OCI-LY3 (cell line): Measurements from ENCODE around the gene RSAD1.

ENCODE experiments used
- CTCF ChIP-seq: fragments of 200-600, 300-600 bp; sonication (generic); IDR thresholded peaks from 2 replicates; pipeline ENCODE4 v1.5.1; 2014; ENCODE audit warnings: antibody characterized with exemption, low read length, low read depth
- EZH2phosphoT487 ChIP-seq: fragments of 200-600 bp; shearing (Covaris generic); IDR thresholded peaks from 2 replicates; pipeline ENCODE4 v1.6.1; 2018; ENCODE audit warnings: antibody characterized with exemption, mixed run types, low read depth

GRCh38 chr17:50524838-50525237 is 46.2 kb downstream of the RSAD1 start:
- TF ChIP-seq CTCF, result no peak
- TF ChIP-seq EZH2phosphoT487, result no peak
